Activated naive CD4-positive, alpha-beta T cell treated with anti-CD3 and anti-CD28 coated beads, Interleukin-2, amount 50 U/mL, for 24 hours (primary cell): Measurements from ENCODE around the gene UBR4.

ENCODE experiments used
- H3K27ac Mint-ChIP-seq: one replicate; pipeline ENCODE4 v1.8.0; 2021; ENCODE audit warnings: mild to moderate bottlenecking, mixed read lengths
- H3K27me3 Mint-ChIP-seq: one replicate; pipeline ENCODE4 v1.8.0; 2021; ENCODE audit warnings: mixed read lengths
- H3K36me3 Mint-ChIP-seq: one replicate; pipeline ENCODE4 v1.8.0; 2021; ENCODE audit warnings: mixed read lengths
- H3K4me1 Mint-ChIP-seq: one replicate; pipeline ENCODE4 v1.8.0; 2021; ENCODE audit warnings: mixed read lengths
- H3K4me3 Mint-ChIP-seq: one replicate; pipeline ENCODE4 v1.8.0; 2021; ENCODE audit warnings: mild to moderate bottlenecking, mixed read lengths
- H3K9me3 Mint-ChIP-seq: one replicate; pipeline ENCODE4 v1.8.0; 2021; ENCODE audit warnings: mixed read lengths

Gene UBR4

DNA sequence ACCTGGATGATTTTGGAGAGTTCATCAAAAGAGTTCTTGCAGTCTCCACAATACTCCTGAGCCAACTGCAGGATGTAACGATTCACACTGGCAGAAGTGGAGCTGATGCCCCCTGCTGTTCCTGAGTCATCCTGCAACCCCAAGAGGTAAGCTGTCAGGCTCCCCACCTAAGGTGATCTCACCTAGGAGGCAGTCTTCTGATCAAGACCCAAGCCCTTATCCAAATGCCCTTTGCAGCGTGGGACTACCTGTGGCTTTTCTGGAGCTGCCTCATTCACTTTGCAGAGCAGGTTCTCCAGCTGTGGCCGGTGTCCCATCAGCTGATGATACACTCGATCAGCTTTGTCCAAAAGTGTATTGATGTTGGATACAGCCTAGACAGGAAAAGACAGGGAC, 96.4 kb downstream of the UBR4 start:
- Mint-ChIP-seq H3K4me3 (no peak overlapping the region), H3K4me1 (no peaks in the 10 kb centered on the region), H3K27me3 (no peaks in the 10 kb centered on the region), H3K36me3 (peaks cover 21% of the 10 kb centered on the region), H3K27ac (no peak overlapping the region), H3K9me3 (no peaks in the 10 kb centered on the region)

DNA sequence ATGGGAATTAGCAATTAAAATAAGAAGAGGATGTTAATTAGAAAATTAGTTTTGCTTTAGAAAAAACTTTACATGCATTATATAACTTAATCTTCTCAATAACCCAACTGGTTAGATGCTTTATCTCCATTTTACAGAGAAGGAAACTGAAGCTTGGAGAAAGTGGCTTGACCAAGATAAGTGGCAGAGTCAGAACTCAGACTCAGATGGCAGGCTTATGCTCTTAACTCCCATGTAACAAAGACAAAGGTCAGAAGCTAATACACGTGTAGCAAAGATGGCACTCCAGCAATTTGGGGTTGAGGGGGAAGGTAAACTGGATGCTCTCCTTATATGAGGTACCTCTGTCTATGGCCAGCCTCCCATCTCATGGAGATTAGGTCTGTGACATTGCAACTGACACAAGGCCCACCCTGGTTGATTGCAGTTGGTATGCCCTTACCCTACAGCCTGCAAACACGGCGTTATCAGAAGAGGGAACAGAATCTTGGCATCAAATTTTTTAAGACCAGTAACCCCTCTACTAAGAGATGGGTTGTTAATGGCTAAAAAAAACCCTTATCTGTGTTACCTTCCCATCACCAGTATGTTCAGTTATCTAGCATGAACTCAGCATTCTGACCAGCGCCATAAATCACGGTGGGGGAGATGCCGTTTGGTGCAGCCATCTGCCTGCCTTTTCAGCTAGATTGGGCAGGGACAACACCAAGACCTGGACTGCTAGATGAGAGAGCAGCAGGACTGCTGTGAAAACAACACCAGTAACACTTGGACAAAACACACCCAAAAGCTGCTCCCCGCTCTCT, 97.0 kb downstream of the UBR4 start:
- Mint-ChIP-seq H3K36me3 (peaks cover 19% of the 10 kb centered on the region), H3K4me1 (no peaks in the 10 kb centered on the region), H3K9me3 (no peaks in the 10 kb centered on the region), H3K27me3 (no peaks in the 10 kb centered on the region), H3K27ac (no peak overlapping the region), H3K4me3 (no peak overlapping the region)

DNA sequence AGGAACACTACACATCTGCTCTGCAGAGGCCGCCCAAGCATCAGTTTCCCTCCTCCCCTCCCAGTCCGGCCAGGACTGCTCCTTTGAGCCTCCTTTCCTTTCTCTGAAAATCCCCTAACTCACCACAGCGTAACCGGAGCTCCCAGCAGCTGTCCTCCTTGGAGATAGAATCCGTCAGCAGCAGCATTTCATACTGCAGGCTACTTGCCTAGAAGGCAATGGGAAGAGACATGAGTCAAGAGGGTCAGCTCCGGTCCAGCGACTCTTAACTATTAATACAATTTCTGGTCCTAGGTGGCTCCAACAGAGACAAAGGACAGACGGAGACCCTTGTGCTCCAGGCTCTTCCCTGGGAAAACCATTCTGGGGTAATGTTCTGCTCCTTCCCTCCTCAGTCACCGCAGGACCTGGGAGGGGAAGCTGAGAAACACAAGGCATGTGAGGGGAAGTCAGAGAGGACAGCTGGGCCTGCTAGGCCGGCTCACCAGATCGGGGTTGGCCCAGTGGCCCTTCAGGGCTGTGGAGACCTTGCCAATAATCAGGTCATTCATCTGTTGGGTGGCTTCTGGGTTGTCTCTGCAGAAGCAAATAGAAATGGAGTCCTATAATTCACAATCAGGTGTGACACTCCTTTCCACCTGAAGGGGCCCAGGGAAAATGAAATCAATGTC, 99.7 kb downstream of the UBR4 start:
- Mint-ChIP-seq H3K4me1 (no peaks in the 10 kb centered on the region), H3K36me3 (peaks cover 23% of the 10 kb centered on the region), H3K9me3 (no peaks in the 10 kb centered on the region), H3K27ac (no peak overlapping the region), H3K4me3 (no peak overlapping the region), H3K27me3 (no peaks in the 10 kb centered on the region)

DNA sequence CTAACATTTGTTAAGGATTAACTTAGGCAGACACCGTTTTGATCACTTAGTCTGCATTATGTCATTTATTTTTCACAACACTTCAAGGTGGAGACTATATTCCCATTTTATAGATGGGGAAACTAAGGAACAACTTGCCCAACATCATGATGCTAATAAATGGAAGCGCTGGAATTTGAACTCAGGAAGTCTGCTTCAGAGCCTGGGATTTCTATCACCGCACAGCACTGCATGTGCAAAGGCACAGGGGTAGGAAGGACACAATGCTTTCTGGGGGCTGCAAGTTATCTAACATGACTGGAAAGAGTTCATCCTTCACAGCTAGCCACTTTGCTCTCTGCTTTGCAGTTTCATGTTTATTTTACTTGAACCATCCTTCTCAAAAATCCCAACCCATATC, 100.5 kb downstream of the UBR4 start:
- H3K27me3 Mint-ChIP-seq: no peaks in the 10 kb centered on the region
- H3K9me3 Mint-ChIP-seq: no peaks in the 10 kb centered on the region
- no peaks in the 10 kb centered on the region for H3K4me1 Mint-ChIP-seq
- peak overlapping the region; percentile 51 for H3K27ac Mint-ChIP-seq
- H3K4me3 Mint-ChIP-seq: no peak overlapping the region
- H3K36me3 Mint-ChIP-seq: peaks cover 21% of the 10 kb centered on the region

DNA sequence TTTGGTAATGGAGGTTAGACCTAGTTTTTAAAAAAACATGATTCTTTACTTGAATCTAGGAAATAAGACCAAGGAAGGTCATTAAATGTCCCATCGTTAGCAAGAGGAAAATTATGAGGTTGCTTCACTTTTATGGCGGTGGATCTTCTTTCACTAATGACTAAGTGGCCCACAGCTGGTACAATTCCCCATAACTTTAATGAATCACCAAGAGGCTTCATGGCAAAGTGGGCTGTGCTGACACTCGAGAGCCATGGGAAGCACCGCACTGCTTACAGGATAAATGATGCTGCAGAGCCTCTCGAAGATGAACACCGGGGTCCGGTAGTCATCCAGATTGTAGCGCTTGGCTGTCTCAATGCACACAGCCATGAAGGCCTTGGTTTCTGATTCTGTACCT, 108.8 kb downstream of the UBR4 start:
- Mint-ChIP-seq H3K4me3 (no peak overlapping the region), H3K9me3 (no peaks in the 10 kb centered on the region), H3K4me1 (peaks cover 8% of the 10 kb centered on the region), H3K27me3 (no peaks in the 10 kb centered on the region), H3K36me3 (peaks cover 27% of the 10 kb centered on the region), H3K27ac (no peak overlapping the region)

DNA sequence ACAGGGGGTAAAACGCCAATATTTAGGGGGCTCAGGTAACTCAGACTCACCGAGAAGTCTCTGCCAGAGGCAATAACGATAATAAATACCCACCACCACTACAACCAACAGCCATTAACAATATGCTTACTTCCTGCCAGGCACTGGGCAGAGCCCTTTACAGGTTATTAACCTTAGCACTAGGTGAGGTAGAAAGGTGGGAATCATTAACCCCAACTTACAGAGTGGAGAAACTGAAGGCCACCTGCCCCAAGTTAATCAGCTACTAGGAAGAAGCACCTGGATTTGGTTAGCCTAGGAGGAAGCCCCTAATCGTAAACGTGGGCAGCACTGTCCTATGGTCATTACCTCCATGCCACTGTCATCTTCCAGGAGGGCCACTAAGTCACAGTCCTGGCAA, 110.0 kb downstream of the UBR4 start:
- Mint-ChIP-seq H3K36me3 (peaks cover 25% of the 10 kb centered on the region), H3K4me1 (peaks cover 8% of the 10 kb centered on the region), H3K27me3 (no peaks in the 10 kb centered on the region), H3K9me3 (no peaks in the 10 kb centered on the region), H3K4me3 (no peak overlapping the region), H3K27ac (no peak overlapping the region)

DNA sequence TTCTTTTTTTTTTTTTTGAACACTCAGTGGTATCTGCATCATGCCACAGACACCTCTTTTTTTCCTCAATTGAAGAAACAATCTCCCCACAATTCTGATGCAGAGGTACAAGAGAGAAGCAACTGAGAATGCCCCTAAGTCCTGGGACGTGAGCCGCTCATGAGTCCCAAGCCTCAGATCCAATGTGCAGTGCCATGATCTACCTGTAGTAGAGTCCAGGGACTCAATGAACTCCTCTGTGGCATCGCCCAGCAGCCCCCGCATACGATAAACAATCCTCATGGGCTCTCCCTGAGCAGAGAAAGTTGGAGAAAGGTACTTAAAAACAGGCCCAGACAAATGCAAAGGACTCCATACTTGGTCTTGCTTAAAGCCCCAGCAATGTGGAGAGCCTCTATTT, 113.1 kb downstream of the UBR4 start:
- H3K36me3 Mint-ChIP-seq: peaks cover 24% of the 10 kb centered on the region
- no peak overlapping the region for H3K27ac Mint-ChIP-seq
- no peaks in the 10 kb centered on the region for H3K9me3 Mint-ChIP-seq
- no peak overlapping the region for H3K4me3 Mint-ChIP-seq
- H3K4me1 Mint-ChIP-seq: peaks cover 8% of the 10 kb centered on the region
- no peaks in the 10 kb centered on the region for H3K27me3 Mint-ChIP-seq

DNA sequence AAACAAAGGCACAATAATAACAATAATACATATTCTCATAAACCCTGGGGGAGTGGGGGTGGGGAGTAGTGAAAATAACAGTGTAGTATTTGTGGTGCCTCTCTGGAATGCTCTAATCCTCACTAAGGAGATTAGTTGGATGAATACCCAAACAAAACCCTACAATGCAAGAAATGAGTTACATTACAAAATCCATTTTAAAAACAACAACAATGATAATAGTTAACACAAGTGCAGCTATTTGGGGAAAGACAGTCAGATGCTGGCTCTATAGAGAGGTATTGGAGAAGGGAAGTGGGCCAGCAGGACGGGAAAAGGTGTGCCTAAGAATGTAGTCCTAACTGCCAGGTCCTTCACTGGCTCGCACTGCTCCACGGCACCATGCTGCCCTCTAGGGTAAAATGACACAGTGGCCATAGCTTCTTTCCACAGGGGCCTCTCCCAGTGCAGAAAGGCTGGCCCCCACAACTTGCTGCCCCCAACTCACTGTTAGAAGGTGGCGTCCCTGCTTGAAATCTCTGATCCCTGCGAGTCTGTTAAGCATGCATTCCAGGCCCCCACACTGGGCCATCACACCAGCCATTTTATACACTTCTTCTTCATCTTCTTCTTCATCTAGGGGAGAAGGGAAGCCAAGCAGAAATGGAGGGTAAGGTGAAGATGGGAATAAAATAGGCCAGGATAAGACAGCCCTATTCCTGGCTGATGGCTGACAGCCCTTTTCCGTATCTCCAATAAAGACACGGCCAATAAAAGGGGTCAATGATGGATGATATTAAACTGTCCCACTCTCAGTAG, 113.8 kb downstream of the UBR4 start:
- peaks cover 8% of the 10 kb centered on the region for H3K4me1 Mint-ChIP-seq
- H3K9me3 Mint-ChIP-seq: no peaks in the 10 kb centered on the region
- H3K36me3 Mint-ChIP-seq: peaks cover 25% of the 10 kb centered on the region
- no peaks in the 10 kb centered on the region for H3K27me3 Mint-ChIP-seq
- peak overlapping the region; percentile 48 for H3K27ac Mint-ChIP-seq
- no peak overlapping the region for H3K4me3 Mint-ChIP-seq

DNA sequence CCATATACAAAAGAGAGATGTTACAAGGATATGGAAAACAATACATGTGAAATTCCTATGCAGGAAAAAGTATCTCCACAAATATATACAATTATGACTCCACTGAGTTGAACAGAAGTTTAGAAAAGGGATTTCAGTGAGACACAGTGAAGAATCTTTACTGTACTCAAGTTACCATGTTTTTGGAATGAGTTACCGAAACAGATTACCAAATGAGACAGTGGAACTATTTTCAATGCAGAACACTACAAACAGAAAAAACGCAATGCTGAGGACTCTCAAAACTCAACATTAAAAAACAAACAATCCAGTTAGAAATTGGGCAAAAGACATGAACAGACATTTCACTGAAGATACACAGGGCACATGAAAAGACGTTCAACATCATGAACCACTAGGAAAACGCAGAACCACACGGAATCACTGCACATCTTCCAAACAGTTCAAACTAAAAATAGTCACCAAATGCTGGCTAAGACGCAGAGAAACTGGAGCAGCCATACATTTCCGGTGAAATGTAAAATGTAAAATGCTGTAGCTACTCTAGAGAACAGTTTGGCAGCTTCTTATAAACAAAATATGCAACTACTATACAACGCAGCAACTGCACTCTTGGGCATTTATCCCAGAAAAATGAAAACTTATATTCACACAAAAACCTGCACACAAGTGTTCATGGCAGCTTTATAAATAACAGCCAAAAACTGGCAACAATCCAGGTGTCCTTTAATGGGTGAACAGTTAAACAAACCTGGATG, 118.7 kb downstream of the UBR4 start:
- Mint-ChIP-seq H3K4me1 (peaks cover 11% of the 10 kb centered on the region), H3K9me3 (no peaks in the 10 kb centered on the region), H3K27me3 (no peaks in the 10 kb centered on the region), H3K27ac (no peak overlapping the region), H3K36me3 (peaks cover 24% of the 10 kb centered on the region), H3K4me3 (no peak overlapping the region)

DNA sequence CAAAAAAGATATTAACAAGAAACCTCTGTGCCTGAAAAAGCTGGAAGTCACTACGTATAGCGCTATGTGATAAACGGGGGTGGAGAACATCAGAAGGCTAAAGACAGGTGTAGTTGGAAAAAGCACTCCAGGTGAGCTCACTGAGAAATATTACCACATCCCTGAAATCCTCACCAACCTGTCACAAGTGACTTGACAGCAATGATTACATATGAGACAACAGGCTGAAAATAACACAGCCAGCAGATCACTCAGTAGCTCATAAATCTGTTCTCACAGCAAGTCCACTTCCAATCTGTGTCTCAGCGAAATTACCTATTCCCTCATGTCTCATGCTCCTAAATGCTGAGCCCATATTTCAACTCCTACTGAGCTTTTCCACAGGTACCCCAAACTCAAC, 120.5 kb downstream of the UBR4 start:
- no peaks in the 10 kb centered on the region for H3K27me3 Mint-ChIP-seq
- H3K4me3 Mint-ChIP-seq: no peak overlapping the region
- H3K4me1 Mint-ChIP-seq: peaks cover 11% of the 10 kb centered on the region
- no peaks in the 10 kb centered on the region for H3K9me3 Mint-ChIP-seq
- H3K27ac Mint-ChIP-seq: peak overlapping the region; percentile 38
- peaks cover 22% of the 10 kb centered on the region for H3K36me3 Mint-ChIP-seq

DNA sequence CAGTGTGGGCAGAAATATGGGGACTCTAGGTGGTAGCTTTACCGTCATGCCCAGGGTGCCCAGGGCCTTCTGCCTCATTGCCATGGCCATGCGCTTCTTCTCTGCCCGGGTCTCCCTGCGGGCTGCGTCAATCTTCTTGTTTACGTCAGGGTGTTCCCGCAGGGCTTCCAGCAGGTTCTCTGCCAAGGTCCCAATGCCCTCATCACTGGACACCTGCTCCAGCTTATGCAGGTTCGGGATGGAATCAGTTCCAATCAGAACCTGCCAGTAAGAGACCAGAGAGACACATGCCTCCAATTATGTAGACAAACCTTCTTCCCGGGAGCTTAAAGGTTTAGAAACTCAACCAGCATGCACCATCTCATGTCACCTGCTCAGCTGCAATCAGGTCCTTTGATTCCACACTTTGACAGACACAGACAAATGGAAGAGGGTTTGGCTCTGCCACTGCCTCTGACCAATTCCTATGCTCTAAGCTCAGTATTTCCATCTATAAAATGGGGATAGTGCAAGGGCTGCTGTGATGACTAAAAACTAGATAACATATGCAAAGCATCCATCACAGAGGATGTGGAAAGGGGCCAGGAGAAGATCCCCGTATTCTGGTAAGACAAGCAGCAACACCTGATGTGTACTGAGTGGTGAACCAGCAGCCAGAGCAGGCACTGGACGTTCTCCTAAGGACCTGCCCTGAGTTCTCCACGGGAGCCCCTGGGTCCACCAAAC, 121.2 kb downstream of the UBR4 start:
- H3K27ac Mint-ChIP-seq: peak overlapping the region; percentile 9
- H3K36me3 Mint-ChIP-seq: peaks cover 24% of the 10 kb centered on the region

DNA sequence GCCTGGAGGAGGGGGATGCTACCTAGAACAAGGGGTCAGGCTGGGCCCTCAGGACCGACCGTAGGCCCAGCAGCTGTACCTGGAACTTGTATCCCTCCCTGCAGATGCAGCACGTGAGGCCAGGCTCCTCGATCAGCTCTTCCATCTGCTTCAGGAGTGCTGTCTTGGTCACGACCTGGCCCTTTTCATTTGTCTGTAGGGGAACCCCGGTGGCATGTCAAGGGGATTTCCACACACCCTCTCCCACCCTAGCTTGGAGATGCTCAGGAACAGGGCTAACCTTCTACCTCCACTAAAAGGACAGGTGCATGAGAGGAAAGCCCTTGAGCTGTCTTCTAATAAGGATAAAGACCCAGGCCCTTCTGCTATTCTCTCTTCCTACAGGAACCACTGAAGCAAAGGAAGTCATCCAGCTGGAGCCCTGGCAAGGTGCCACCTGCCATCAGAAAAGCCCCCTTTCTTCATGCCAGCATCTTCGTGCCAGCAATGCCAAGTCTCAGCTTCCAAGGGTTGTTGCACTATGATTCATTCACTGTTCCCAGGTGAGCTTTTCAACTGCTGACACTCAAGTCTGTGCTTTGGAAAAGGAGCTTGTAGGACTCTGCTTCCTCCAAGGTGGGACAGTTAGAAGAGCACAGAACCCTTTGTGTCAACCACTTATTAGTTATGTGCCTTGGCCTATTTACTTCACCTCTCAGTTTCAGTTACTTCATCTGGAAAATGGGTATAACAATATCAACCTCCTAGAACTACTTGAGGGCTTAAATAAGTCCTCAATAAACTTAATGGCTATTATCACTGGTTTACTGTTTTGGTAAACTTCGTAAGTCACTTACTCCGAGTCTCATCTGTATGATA, 122.1 kb downstream of the UBR4 start:
- H3K27me3 Mint-ChIP-seq: no peaks in the 10 kb centered on the region
- peaks cover 11% of the 10 kb centered on the region for H3K4me1 Mint-ChIP-seq
- H3K9me3 Mint-ChIP-seq: no peaks in the 10 kb centered on the region
- H3K36me3 Mint-ChIP-seq: peaks cover 24% of the 10 kb centered on the region
- peak overlapping the region; percentile 62 for H3K27ac Mint-ChIP-seq
- H3K4me3 Mint-ChIP-seq: no peak overlapping the region

More for the DNA sequence above, 121.2 kb downstream of the UBR4 start:
- no peaks in the 10 kb centered on the region for H3K9me3 Mint-ChIP-seq
- no peak overlapping the region for H3K4me3 Mint-ChIP-seq
- no peaks in the 10 kb centered on the region for H3K27me3 Mint-ChIP-seq
- H3K4me1 Mint-ChIP-seq: peaks cover 11% of the 10 kb centered on the region

DNA sequence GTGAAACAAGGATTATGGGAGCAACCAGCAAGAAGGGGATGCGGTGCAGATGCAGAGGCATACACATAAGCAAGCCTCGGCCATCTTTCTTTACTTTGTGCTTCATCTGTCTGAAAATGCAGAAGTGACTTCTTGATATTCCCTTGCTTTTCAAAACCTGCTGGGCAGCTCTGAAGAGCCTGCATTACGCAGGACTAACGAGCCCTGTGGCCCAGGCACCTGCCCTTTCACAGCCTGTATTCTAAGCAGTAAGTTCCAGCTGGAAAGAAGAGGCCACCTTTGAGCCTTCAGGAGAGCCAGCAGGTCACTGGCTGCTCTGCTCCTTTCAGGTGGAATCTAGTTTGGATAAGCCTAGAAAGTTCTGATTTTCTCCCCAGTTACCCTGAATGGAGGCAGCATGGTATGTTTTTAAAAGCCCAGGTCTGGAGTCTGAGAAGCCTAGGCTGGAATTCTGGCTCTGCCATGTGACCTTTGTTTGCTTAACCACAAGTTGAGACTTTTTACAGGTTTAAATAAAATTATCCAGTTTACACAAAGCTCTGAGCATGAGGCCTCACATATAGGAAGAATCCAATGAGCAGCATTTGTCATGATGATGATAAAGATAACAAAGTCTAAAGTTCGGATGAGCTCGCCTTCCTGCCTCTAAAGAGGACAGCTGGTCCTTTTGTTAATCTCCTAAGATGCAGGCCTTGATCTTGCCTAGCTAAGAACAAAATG, 122.9 kb downstream of the UBR4 start:
- Mint-ChIP-seq H3K27me3 (no peaks in the 10 kb centered on the region), H3K27ac (peak overlapping the region; percentile 62), H3K4me3 (no peak overlapping the region), H3K36me3 (peaks cover 22% of the 10 kb centered on the region), H3K9me3 (no peaks in the 10 kb centered on the region), H3K4me1 (peaks cover 11% of the 10 kb centered on the region)
